ENCODE data around the gene PCOLCE2.

DNA sequence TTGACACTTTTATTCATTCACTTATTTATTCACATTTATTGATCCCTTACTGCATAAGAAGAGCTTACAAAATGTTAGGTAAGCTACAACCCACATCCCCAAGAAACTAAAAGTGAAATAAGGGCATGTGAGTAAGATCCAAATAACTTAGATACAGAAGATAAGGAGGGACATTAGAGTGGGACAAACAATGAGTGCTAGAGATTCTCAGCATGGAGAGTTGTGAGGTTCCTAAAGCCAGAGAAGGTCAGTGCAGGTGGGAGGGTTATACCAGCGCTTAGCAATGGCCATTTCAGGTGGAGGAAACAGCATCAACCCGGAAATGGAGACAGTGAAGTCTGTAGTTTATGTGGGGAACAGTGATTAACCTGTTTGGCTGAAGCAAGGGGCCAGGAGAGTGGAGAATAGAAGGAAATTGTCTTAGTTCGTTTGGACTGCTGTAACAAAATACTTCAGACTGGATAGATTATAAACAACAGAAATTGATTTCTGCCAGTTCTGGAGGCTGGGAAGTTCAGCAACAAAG is 25.5 kb upstream of the PCOLCE2 start:
- TF ChIP-seq TAF1 (conservative IDR thresholded peaks at IDR 0.05), result no peak
- TF ChIP-seq, protein P1, sequence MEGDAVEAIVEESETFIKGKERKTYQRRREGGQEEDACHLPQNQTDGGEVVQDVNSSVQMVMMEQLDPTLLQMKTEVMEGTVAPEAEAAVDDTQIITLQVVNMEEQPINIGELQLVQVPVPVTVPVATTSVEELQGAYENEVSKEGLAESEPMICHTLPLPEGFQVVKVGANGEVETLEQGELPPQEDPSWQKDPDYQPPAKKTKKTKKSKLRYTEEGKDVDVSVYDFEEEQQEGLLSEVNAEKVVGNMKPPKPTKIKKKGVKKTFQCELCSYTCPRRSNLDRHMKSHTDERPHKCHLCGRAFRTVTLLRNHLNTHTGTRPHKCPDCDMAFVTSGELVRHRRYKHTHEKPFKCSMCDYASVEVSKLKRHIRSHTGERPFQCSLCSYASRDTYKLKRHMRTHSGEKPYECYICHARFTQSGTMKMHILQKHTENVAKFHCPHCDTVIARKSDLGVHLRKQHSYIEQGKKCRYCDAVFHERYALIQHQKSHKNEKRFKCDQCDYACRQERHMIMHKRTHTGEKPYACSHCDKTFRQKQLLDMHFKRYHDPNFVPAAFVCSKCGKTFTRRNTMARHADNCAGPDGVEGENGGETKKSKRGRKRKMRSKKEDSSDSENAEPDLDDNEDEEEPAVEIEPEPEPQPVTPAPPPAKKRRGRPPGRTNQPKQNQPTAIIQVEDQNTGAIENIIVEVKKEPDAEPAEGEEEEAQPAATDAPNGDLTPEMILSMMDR (IDR thresholded peaks at IDR 0.05; ENCODE audit: low read depth, low read length, missing input control), result no peak
- TF ChIP-seq, protein P2, sequence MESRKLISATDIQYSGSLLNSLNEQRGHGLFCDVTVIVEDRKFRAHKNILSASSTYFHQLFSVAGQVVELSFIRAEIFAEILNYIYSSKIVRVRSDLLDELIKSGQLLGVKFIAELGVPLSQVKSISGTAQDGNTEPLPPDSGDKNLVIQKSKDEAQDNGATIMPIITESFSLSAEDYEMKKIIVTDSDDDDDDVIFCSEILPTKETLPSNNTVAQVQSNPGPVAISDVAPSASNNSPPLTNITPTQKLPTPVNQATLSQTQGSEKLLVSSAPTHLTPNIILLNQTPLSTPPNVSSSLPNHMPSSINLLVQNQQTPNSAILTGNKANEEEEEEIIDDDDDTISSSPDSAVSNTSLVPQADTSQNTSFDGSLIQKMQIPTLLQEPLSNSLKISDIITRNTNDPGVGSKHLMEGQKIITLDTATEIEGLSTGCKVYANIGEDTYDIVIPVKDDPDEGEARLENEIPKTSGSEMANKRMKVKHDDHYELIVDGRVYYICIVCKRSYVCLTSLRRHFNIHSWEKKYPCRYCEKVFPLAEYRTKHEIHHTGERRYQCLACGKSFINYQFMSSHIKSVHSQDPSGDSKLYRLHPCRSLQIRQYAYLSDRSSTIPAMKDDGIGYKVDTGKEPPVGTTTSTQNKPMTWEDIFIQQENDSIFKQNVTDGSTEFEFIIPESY (IDR thresholded peaks at IDR 0.05), result no peak
- no peak for TF ChIP-seq FOXA1 (IDR thresholded peaks at IDR 0.05)
- TF ChIP-seq EGR1 (IDR thresholded peaks at IDR 0.05; ENCODE audit: low read depth in 2 of 2), result no peak
